ENCODE results near the gene AGXT2. TPM values are rescaled to one million over a fixed set of nuclear protein-coding genes. Genes with fewer than 3 reads are reported as not detected.
"Not testable (repeated sequence)": the region's sequence is repeated elsewhere in the genome, so short reads cannot be mapped to it uniquely, and the experiment has no call there.

Gene AGXT2
- total RNA-seq, 1 donor from 2014 or later: not detected

DNA sequence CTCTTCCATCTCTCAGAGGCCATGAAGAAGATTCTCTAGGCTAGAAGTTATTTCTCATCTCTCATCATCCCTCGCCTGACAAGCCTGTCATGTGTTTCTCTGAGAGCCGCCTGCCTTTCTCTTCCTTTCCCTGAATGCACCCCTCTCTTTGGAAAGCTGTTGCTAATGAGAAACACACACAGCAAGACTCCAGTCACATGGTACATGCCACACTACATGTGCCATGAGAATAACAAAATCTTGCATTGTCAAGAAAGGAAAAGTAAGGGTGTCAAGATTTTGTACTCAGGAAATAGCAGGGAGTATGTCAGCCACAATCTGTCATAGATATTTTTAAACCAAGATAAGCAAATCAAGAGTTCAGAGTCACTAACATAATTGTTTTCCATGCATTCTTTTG lies 8.9 kb downstream of the AGXT2 start:
- Mint-ChIP-seq H3K27ac (no peak overlapping the region), H3K4me1 (ENCODE audit: low read depth) (peaks cover 3% of the 10 kb centered on the region), H3K4me3 (ENCODE audit: low read depth) (no peak overlapping the region), H3K27me3 (no peaks in the 10 kb centered on the region), H3K36me3 (ENCODE audit: insufficient read depth) (no peaks in the 10 kb centered on the region), H3K9me3 (ENCODE audit: low read depth) (no peaks in the 10 kb centered on the region)
- no peak for TF ChIP-seq CTCF (IDR thresholded peaks at IDR 0.05; ENCODE audit: unreplicated experiment)
- no peak for DNase-seq (ENCODE audit: low spot score, unreplicated experiment)

DNA sequence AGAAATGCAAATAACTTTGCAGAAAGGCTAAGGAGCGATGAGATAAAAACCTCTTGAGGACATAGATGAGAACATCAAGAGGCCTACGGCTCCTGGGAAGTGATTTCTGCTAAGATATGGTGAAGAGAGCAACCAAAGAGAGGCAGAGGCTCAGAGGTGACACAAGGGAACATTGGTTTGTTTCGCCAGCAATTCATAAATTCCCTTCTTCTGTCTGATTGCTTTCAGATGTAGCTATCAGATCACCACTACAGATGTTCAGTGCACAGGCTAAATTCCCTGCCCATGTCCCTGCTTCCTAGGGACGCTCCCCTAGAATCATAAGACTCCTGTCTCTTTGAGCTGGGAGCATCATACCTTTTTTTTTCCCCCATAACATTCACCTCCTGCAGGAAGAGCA lies 11.2 kb downstream of the AGXT2 start:
- Mint-ChIP-seq H3K4me1 (ENCODE audit: low read depth) (peaks cover 3% of the 10 kb centered on the region), H3K36me3 (ENCODE audit: insufficient read depth) (no peaks in the 10 kb centered on the region), H3K27me3 (no peaks in the 10 kb centered on the region), H3K4me3 (ENCODE audit: low read depth) (no peak overlapping the region), H3K27ac (peak overlapping the region; percentile 76), H3K9me3 (ENCODE audit: low read depth) (no peaks in the 10 kb centered on the region)
- no peak for DNase-seq (ENCODE audit: low spot score, unreplicated experiment)
- no peak for TF ChIP-seq CTCF (IDR thresholded peaks at IDR 0.05; ENCODE audit: unreplicated experiment)

- H3K4me3 Mint-ChIP-seq (ENCODE audit: low read depth); H3K4me1 Mint-ChIP-seq (ENCODE audit: low read depth); H3K27ac Mint-ChIP-seq: not testable (repeated sequence)
Measured at GRCh38 chr5:35035929-35036328, 11.8 kb downstream of the AGXT2 start.

DNA sequence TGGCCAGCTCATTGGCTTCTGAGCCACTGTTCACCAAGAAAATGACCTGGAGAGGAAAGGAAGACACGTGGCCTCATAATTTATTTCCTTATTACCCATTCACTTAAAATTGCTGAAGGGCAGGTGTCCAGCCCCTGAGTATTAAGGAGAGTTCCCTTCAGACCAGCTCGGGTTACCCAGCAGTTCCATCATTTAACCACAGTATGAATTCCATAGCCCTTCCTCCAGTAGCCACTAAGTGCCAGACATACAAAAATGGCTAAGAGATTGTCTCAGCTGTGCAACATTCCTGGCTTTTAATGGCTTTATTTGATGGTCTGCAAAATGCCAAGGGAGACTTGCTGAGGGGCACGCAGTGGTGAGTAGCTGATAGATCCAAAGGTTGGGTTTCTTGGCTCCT lies 12.5 kb downstream of the AGXT2 start:
- Mint-ChIP-seq H3K36me3 (ENCODE audit: insufficient read depth) (no peaks in the 10 kb centered on the region), H3K27ac (no peak overlapping the region), H3K4me1 (ENCODE audit: low read depth) (peaks cover 3% of the 10 kb centered on the region), H3K4me3 (ENCODE audit: low read depth) (no peak overlapping the region), H3K9me3 (ENCODE audit: low read depth) (no peaks in the 10 kb centered on the region), H3K27me3 (no peaks in the 10 kb centered on the region)
- no peak for TF ChIP-seq CTCF (IDR thresholded peaks at IDR 0.05; ENCODE audit: unreplicated experiment)
- no peak for DNase-seq (ENCODE audit: low spot score, unreplicated experiment)

More at GRCh38 chr5:35035929-35036328, 11.8 kb downstream of the AGXT2 start:
- H3K27me3 Mint-ChIP-seq; DNase-seq (ENCODE audit: low spot score, unreplicated experiment); H3K36me3 Mint-ChIP-seq (ENCODE audit: insufficient read depth); H3K9me3 Mint-ChIP-seq (ENCODE audit: low read depth): not testable (repeated sequence)

GRCh38 chr5:35032356-35032755 lies 15.4 kb downstream of the AGXT2 start:
- H3K9me3 Mint-ChIP-seq (ENCODE audit: low read depth): no peaks in the 10 kb centered on the region
- no peak for TF ChIP-seq CTCF (IDR thresholded peaks at IDR 0.05; ENCODE audit: unreplicated experiment)
- H3K4me1 Mint-ChIP-seq (ENCODE audit: low read depth): no peaks in the 10 kb centered on the region
- no peak for DNase-seq (ENCODE audit: low spot score, unreplicated experiment)
- H3K4me3 Mint-ChIP-seq (ENCODE audit: low read depth): no peak overlapping the region
- no peak overlapping the region for H3K27ac Mint-ChIP-seq
- H3K36me3 Mint-ChIP-seq (ENCODE audit: insufficient read depth): no peaks in the 10 kb centered on the region
- peaks cover 2% of the 10 kb centered on the region for H3K27me3 Mint-ChIP-seq

- TF ChIP-seq CTCF (IDR thresholded peaks at IDR 0.05; ENCODE audit: unreplicated experiment): no peak
- no peaks in the 10 kb centered on the region for H3K9me3 Mint-ChIP-seq (ENCODE audit: low read depth)
- DNase-seq (ENCODE audit: low spot score, unreplicated experiment): no peak
Measured at GRCh38 chr5:35031276-35031675, 16.5 kb downstream of the AGXT2 start.

More at GRCh38 chr5:35031276-35031675, 16.5 kb downstream of the AGXT2 start:
- Mint-ChIP-seq H3K27ac (no peak overlapping the region), H3K4me1 (ENCODE audit: low read depth) (peaks cover 2% of the 10 kb centered on the region), H3K36me3 (ENCODE audit: insufficient read depth) (no peaks in the 10 kb centered on the region), H3K27me3 (peaks cover 2% of the 10 kb centered on the region), H3K4me3 (ENCODE audit: low read depth) (no peak overlapping the region)
